Activated CD4-positive, alpha-beta memory T cell treated with anti-CD3 and anti-CD28 coated beads for 36 hours (primary cell): ENCODE results near the gene TGFA. TPM values are rescaled to one million over a fixed set of nuclear protein-coding genes. Genes with fewer than 3 reads are reported as not detected.

Experiments
- CTCF ChIA-PET: fragments of 350-600 bp; sonication (Branson Sonifier 250); formaldehyde crosslinking; loops from one replicate; lab custom pipeline; 2021; ENCODE audit warnings: antibody characterized with exemption, inconsistent platforms; lab: Charles Lee
- POLR2A ChIA-PET: fragments of 350-600 bp; sonication (Branson Sonifier 250); formaldehyde crosslinking; loops from one replicate; lab custom pipeline; 2021; ENCODE audit warnings: antibody characterized with exemption; lab: Charles Lee
- DNase-seq: peaks from one replicate; pipeline ENCODE4 v3.0.0-alpha.2; 2020
- H3K27ac Mint-ChIP-seq: one replicate; pipeline ENCODE4 v1.8.0; 2021; ENCODE audit warnings: mixed read lengths
- H3K27me3 Mint-ChIP-seq: one replicate; pipeline ENCODE4 v1.8.0; 2021; ENCODE audit warnings: mixed read lengths
- H3K36me3 Mint-ChIP-seq: one replicate; pipeline ENCODE4 v1.8.0; 2021; ENCODE audit warnings: mixed read lengths
- H3K4me1 Mint-ChIP-seq: one replicate; pipeline ENCODE4 v1.8.0; 2021; ENCODE audit warnings: low read depth, mixed read lengths
- H3K4me3 Mint-ChIP-seq: one replicate; pipeline ENCODE4 v1.8.0; 2021; ENCODE audit warnings: mild to moderate bottlenecking, mixed read lengths
- H3K9me3 Mint-ChIP-seq: one replicate; pipeline ENCODE4 v1.8.0; 2021; ENCODE audit warnings: mixed read lengths
- intact Hi-C: fragments of 100-400 bp; cut with micrococcal nuclease; formaldehyde crosslinking; loops from one replicate; pipeline ENCODE4 v1.15.1; 2023
- total RNA-seq, 2 experiments: library from RNA; stranded (reverse); gene quantifications; one replicate each; pipeline ENCODE4 v1.2.3, GENCODE V29; 2021

Gene TGFA
- under 1 TPM; 0.50 to 0.58 TPM for total RNA-seq

- intact Hi-C loops, result loop anchor here (5.0 kb wide), 2 partner anchors 64 to 94 kb away; no protein-coding TSS in a partner anchor
- no peaks in the 10 kb centered on the region for H3K36me3 Mint-ChIP-seq
- peak; percentile 77 for DNase-seq
- H3K27ac Mint-ChIP-seq, result no peak within 1 kb of the TSS
- ChIA-PET POLR2A (no interaction called here), CTCF (interaction anchor here (1.1 to 1.7 kb wide), 5 partner anchors 10 to 250 kb away, joined by 3 to 8 read pairs (median 4); no protein-coding TSS in a partner anchor)
- peak within 1 kb of the TSS; percentile 75 for H3K4me3 Mint-ChIP-seq
- peaks cover 17% of the 10 kb centered on the region for H3K27me3 Mint-ChIP-seq
- H3K9me3 Mint-ChIP-seq, result no peaks in the 10 kb centered on the region
- H3K4me1 Mint-ChIP-seq, result peaks cover 20% of the 10 kb centered on the region
Observed at GRCh38 chr2:70553584-70554337, at the start of gene TGFA. Gene TGFA (minus strand): TSS chr2:70553826. CDS start chr2:70553767, 59 bp downstream.

GRCh38 chr2:70603066-70603465, 49.4 kb upstream of the TGFA start:
- Mint-ChIP-seq H3K27ac (no peak overlapping the region), H3K36me3 (no peaks in the 10 kb centered on the region), H3K9me3 (peaks cover 2% of the 10 kb centered on the region), H3K4me1 (no peaks in the 10 kb centered on the region), H3K27me3 (peaks cover 2% of the 10 kb centered on the region), H3K4me3 (no peak overlapping the region)
- intact Hi-C loops, result no loop called here
- DNase-seq, result no peak
- ChIA-PET POLR2A (no interaction called here), CTCF (no interaction called here)

- ChIA-PET POLR2A (no interaction called here), CTCF (no interaction called here)
- H3K27me3 Mint-ChIP-seq, result no peaks in the 10 kb centered on the region
- no peaks in the 10 kb centered on the region for H3K4me1 Mint-ChIP-seq
- peaks cover 2% of the 10 kb centered on the region for H3K9me3 Mint-ChIP-seq
- intact Hi-C loops, result no loop called here
- H3K27ac Mint-ChIP-seq, result no peak overlapping the region
- no peak for DNase-seq
- no peak overlapping the region for H3K4me3 Mint-ChIP-seq
- H3K36me3 Mint-ChIP-seq, result no peaks in the 10 kb centered on the region
Observed at GRCh38 chr2:70598197-70598596, 44.6 kb upstream of the TGFA start.

- Mint-ChIP-seq H3K4me1 (no peaks in the 10 kb centered on the region), H3K36me3 (no peaks in the 10 kb centered on the region), H3K9me3 (peaks cover 2% of the 10 kb centered on the region), H3K4me3 (no peak overlapping the region), H3K27me3 (no peaks in the 10 kb centered on the region), H3K27ac (no peak overlapping the region)
- ChIA-PET CTCF (no interaction called here), POLR2A (no interaction called here)
- no peak for DNase-seq
- intact Hi-C loops, result no loop called here
Observed at GRCh38 chr2:70596739-70597138, 43.1 kb upstream of the TGFA start.

GRCh38 chr2:70596293-70596692, 42.7 kb upstream of the TGFA start:
- intact Hi-C loops, result no loop called here
- no peaks in the 10 kb centered on the region for H3K36me3 Mint-ChIP-seq
- DNase-seq, result peak; percentile 14
- no peaks in the 10 kb centered on the region for H3K27me3 Mint-ChIP-seq
- H3K4me1 Mint-ChIP-seq, result no peaks in the 10 kb centered on the region
- H3K4me3 Mint-ChIP-seq, result no peak overlapping the region
- peaks cover under 1% of the 10 kb centered on the region for H3K9me3 Mint-ChIP-seq
- ChIA-PET POLR2A (no interaction called here), CTCF (no interaction called here)
- no peak overlapping the region for H3K27ac Mint-ChIP-seq

- intact Hi-C loops, result no loop called here
- ChIA-PET POLR2A (no interaction called here), CTCF (interaction anchor here (1.3 kb wide), 1 partner anchor 34 kb away, joined by 5 read pairs; no protein-coding TSS in a partner anchor)
- Mint-ChIP-seq H3K27ac (no peak overlapping the region), H3K9me3 (no peaks in the 10 kb centered on the region), H3K4me3 (no peak overlapping the region), H3K4me1 (no peaks in the 10 kb centered on the region), H3K27me3 (peaks cover 2% of the 10 kb centered on the region), H3K36me3 (no peaks in the 10 kb centered on the region)
- DNase-seq, result no peak
Observed at GRCh38 chr2:70583091-70583490, 29.5 kb upstream of the TGFA start.

- Mint-ChIP-seq H3K27me3 (peaks cover 3% of the 10 kb centered on the region), H3K27ac (no peak overlapping the region), H3K4me1 (no peaks in the 10 kb centered on the region), H3K36me3 (no peaks in the 10 kb centered on the region), H3K9me3 (peaks cover 6% of the 10 kb centered on the region), H3K4me3 (no peak overlapping the region)
- ChIA-PET POLR2A (interaction anchor here (0.5 kb wide), 1 partner anchor 64 kb away, joined by 3 read pairs; no protein-coding TSS in a partner anchor), CTCF (interaction anchor here (0.6 kb wide), 1 partner anchor 1015 kb away, joined by 3 read pairs; no protein-coding TSS in a partner anchor)
- no peak for DNase-seq
- intact Hi-C loops, result no loop called here
Observed at GRCh38 chr2:70580352-70580751, 26.7 kb upstream of the TGFA start.

- no peak overlapping the region for H3K27ac Mint-ChIP-seq
- peaks cover 6% of the 10 kb centered on the region for H3K9me3 Mint-ChIP-seq
- peaks cover 20% of the 10 kb centered on the region for H3K27me3 Mint-ChIP-seq
- no peak overlapping the region for H3K4me3 Mint-ChIP-seq
- peaks cover 2% of the 10 kb centered on the region for H3K4me1 Mint-ChIP-seq
- CTCF ChIA-PET, result interaction anchor here (1.3 kb wide), 1 partner anchor 271 kb away, joined by 3 read pairs; no protein-coding TSS in a partner anchor
- intact Hi-C loops, result no loop called here
- POLR2A ChIA-PET, result no interaction called here
- DNase-seq, result no peak
- no peaks in the 10 kb centered on the region for H3K36me3 Mint-ChIP-seq
Observed at GRCh38 chr2:70574618-70575017, 21.0 kb upstream of the TGFA start.

- ChIA-PET POLR2A (no interaction called here), CTCF (interaction anchor here (0.9 to 1.3 kb wide), 2 partner anchors 21 to 270 kb away, joined by 3 read pairs; no protein-coding TSS in a partner anchor)
- no peaks in the 10 kb centered on the region for H3K36me3 Mint-ChIP-seq
- H3K4me1 Mint-ChIP-seq, result peaks cover 2% of the 10 kb centered on the region
- no peak overlapping the region for H3K27ac Mint-ChIP-seq
- no peak for DNase-seq
- H3K4me3 Mint-ChIP-seq, result no peak overlapping the region
- H3K27me3 Mint-ChIP-seq, result peaks cover 20% of the 10 kb centered on the region
- H3K9me3 Mint-ChIP-seq, result peaks cover 6% of the 10 kb centered on the region
- intact Hi-C loops, result no loop called here
Observed at GRCh38 chr2:70574109-70574508, 20.5 kb upstream of the TGFA start.

- Mint-ChIP-seq H3K4me3 (no peak overlapping the region), H3K9me3 (no peaks in the 10 kb centered on the region), H3K36me3 (no peaks in the 10 kb centered on the region), H3K4me1 (peaks cover 2% of the 10 kb centered on the region), H3K27me3 (peaks cover 16% of the 10 kb centered on the region), H3K27ac (no peak overlapping the region)
- ChIA-PET CTCF (no interaction called here), POLR2A (no interaction called here)
- DNase-seq, result no peak
- intact Hi-C loops, result no loop called here
Observed at GRCh38 chr2:70570041-70570661, 16.5 kb upstream of the TGFA start.

GRCh38 chr2:70569559-70569958, 15.9 kb upstream of the TGFA start:
- CTCF ChIA-PET, result no interaction called here
- no peak overlapping the region for H3K4me3 Mint-ChIP-seq

GRCh38 chr2:70566906-70567305, 13.3 kb upstream of the TGFA start:
- Mint-ChIP-seq H3K9me3 (no peaks in the 10 kb centered on the region), H3K36me3 (no peaks in the 10 kb centered on the region), H3K27me3 (peaks cover 2% of the 10 kb centered on the region), H3K4me1 (no peaks in the 10 kb centered on the region), H3K4me3 (no peak overlapping the region), H3K27ac (no peak overlapping the region)
- intact Hi-C loops, result no loop called here
- DNase-seq, result no peak
- ChIA-PET CTCF (no interaction called here), POLR2A (no interaction called here)

More at GRCh38 chr2:70569559-70569958, 15.9 kb upstream of the TGFA start:
- no peak overlapping the region for H3K27ac Mint-ChIP-seq
- H3K9me3 Mint-ChIP-seq, result no peaks in the 10 kb centered on the region
- H3K27me3 Mint-ChIP-seq, result peaks cover 12% of the 10 kb centered on the region
- POLR2A ChIA-PET, result no interaction called here
- intact Hi-C loops, result no loop called here
- no peaks in the 10 kb centered on the region for H3K36me3 Mint-ChIP-seq
- DNase-seq, result no peak
- peaks cover 2% of the 10 kb centered on the region for H3K4me1 Mint-ChIP-seq
